ENCODE measurements around the gene PPA1.
"Not testable (repeated sequence)": the region's sequence is repeated elsewhere in the genome, so short reads cannot be mapped to it uniquely, and the experiment has no call there.

PPA1 gene

GRCh38 chr10:70201105-70201504 is 32.1 kb downstream of the PPA1 start:
- no peak for DNase-seq

GRCh38 chr10:70198696-70199466 is 34.3 kb downstream of the PPA1 start:
- DNase-seq, result no peak

GRCh38 chr10:70197235-70197945 is 35.8 kb downstream of the PPA1 start:
- no peak for DNase-seq

GRCh38 chr10:70193391-70193844 is 39.8 kb downstream of the PPA1 start:
- DNase-seq, result no peak

- no peak for DNase-seq
Measured at GRCh38 chr10:70192326-70192968, 40.8 kb downstream of the PPA1 start.

GRCh38 chr10:70191972-70192305 is 41.3 kb downstream of the PPA1 start:
- DNase-seq, result peak; percentile 58 to 74

- DNase-seq, result no peak
Measured at GRCh38 chr10:70191161-70191971, 41.9 kb downstream of the PPA1 start.

GRCh38 chr10:70190581-70190980 is 42.6 kb downstream of the PPA1 start:
- DNase-seq, result no peak

- DNase-seq, result no peak
Measured at GRCh38 chr10:70190102-70190501, 43.1 kb downstream of the PPA1 start.

- DNase-seq, result no peak
Measured at GRCh38 chr10:70188768-70189167, 44.5 kb downstream of the PPA1 start.

GRCh38 chr10:70186571-70186970 is 46.7 kb downstream of the PPA1 start:
- no peak for DNase-seq

GRCh38 chr10:70186090-70186489 is 47.1 kb downstream of the PPA1 start:
- DNase-seq, result no peak

GRCh38 chr10:70183304-70183703 is 49.9 kb downstream of the PPA1 start:
- DNase-seq, result no peak

- not testable (repeated sequence) for DNase-seq
Measured at GRCh38 chr10:70179209-70179608, 54.0 kb downstream of the PPA1 start.

- no peak for DNase-seq
Measured at GRCh38 chr10:70178139-70178725, 55.0 kb downstream of the PPA1 start.

GRCh38 chr10:70176441-70176840 is 56.8 kb downstream of the PPA1 start:
- DNase-seq, result no peak

- DNase-seq, result no peak
Measured at GRCh38 chr10:70175516-70175915, 57.7 kb downstream of the PPA1 start.

GRCh38 chr10:70174058-70174741 is 59.0 kb downstream of the PPA1 start:
- peak; percentile 37 to 54 for DNase-seq

GRCh38 chr10:70169649-70170364 is 63.4 kb downstream of the PPA1 start:
- peak in 1 of 2 experiments; percentile 50 for DNase-seq

GRCh38 chr10:70169011-70169410 is 64.2 kb downstream of the PPA1 start:
- no peak for DNase-seq

GRCh38 chr10:70167246-70167645 is 66.0 kb downstream of the PPA1 start:
- no peak for DNase-seq

Data from AML-193 (cell line).